T-helper 1 cell treated with Interleukin-12 subunit alpha and Interleukin-12 subunit beta and Interleukin-4 antibody, amounts not matched to agents 30 μg/mL and 1 μg/mL, for 36 hours (primary cell): ENCODE data around the gene APOB.

ENCODE experiments used
- H3K27ac Mint-ChIP-seq: one replicate; pipeline ENCODE4 v1.8.0; 2021; ENCODE audit warnings: mild to moderate bottlenecking, mixed read lengths
- H3K27me3 Mint-ChIP-seq: one replicate; pipeline ENCODE4 v1.8.0; 2021; ENCODE audit warnings: low read depth, mixed read lengths
- H3K36me3 Mint-ChIP-seq: one replicate; pipeline ENCODE4 v1.8.0; 2021; ENCODE audit warnings: low read depth, mixed read lengths
- H3K4me1 Mint-ChIP-seq: one replicate; pipeline ENCODE4 v1.8.0; 2021; ENCODE audit warnings: low read depth, mixed read lengths
- H3K4me3 Mint-ChIP-seq: one replicate; pipeline ENCODE4 v1.8.0; 2021; ENCODE audit warnings: mild to moderate bottlenecking, moderate library complexity, mixed read lengths
- H3K9me3 Mint-ChIP-seq: one replicate; pipeline ENCODE4 v1.8.0; 2021; ENCODE audit warnings: mixed read lengths

The APOB gene

GRCh38 chr2:20953146-20953824 is 90.6 kb downstream of the APOB start:
- Mint-ChIP-seq H3K27me3 (peaks cover 7% of the 10 kb centered on the region), H3K27ac (no peak overlapping the region), H3K4me1 (no peaks in the 10 kb centered on the region), H3K36me3 (no peaks in the 10 kb centered on the region), H3K9me3 (no peaks in the 10 kb centered on the region), H3K4me3 (no peak overlapping the region)
